Endothelial cell (in vitro differentiated cells): ENCODE measurements around the gene USP10. TPM values are rescaled to one million over a fixed set of nuclear protein-coding genes. Genes with fewer than 3 reads are reported as not detected.
A peak's percentile ranks its signal among the peaks of the same experiment; 100 is the strongest.

Source experiments
- DNase-seq: peaks from one replicate; pipeline ENCODE4 v3.0.0; 2021; ENCODE audit warnings: low spot score
- H3K27ac Mint-ChIP-seq: one replicate; pipeline ENCODE4 v1.8.0; 2021; ENCODE audit warnings: mixed read lengths, inconsistent platforms; ENCODE audit not compliant: unreplicated experiment
- H3K27me3 Mint-ChIP-seq: one replicate; pipeline ENCODE4 v1.8.0; 2021; ENCODE audit warnings: mild to moderate bottlenecking, moderate library complexity, mixed read lengths, inconsistent platforms; ENCODE audit not compliant: unreplicated experiment
- H3K36me3 Mint-ChIP-seq: one replicate; pipeline ENCODE4 v1.8.0; 2021; ENCODE audit warnings: mild to moderate bottlenecking, low read depth, mixed read lengths, inconsistent platforms; ENCODE audit not compliant: unreplicated experiment
- H3K4me1 Mint-ChIP-seq: one replicate; pipeline ENCODE4 v1.8.0; 2021; ENCODE audit warnings: mild to moderate bottlenecking, mixed read lengths, inconsistent platforms; ENCODE audit not compliant: unreplicated experiment
- H3K4me3 Mint-ChIP-seq: one replicate; pipeline ENCODE4 v1.8.0; 2021; ENCODE audit warnings: mild to moderate bottlenecking, mixed read lengths, inconsistent platforms; ENCODE audit not compliant: unreplicated experiment
- H3K9me3 Mint-ChIP-seq: one replicate; pipeline ENCODE4 v1.8.0; 2021; ENCODE audit warnings: mixed read lengths, inconsistent platforms; ENCODE audit not compliant: unreplicated experiment
- CTCF ChIP-seq: fragments of 200-600 bp; sonication (generic); IDR thresholded peaks from one replicate; pipeline ENCODE4 v1.5.0; 2021; ENCODE audit warnings: antibody characterized with exemption; ENCODE audit not compliant: unreplicated experiment
- total RNA-seq: library from RNA; stranded (reverse); fragmentation: NEBNext Ultra II Directional; extraction: Animal tissue kit (Norgen Biotek cat#: 25700); gene quantifications from one replicate; pipeline ENCODE4 v1.2.1, GENCODE V29; 2021; ENCODE audit not compliant: unreplicated experiment

USP10 gene
- total RNA-seq, 1 donor from 2014 or later = 81.2 TPM

- no peak overlapping the region for H3K4me3 Mint-ChIP-seq
- TF ChIP-seq CTCF = no peak
- H3K27ac Mint-ChIP-seq = peak overlapping the region; percentile 57
- peaks cover 35% of the 10 kb centered on the region for H3K36me3 Mint-ChIP-seq
- DNase-seq = no peak
- H3K27me3 Mint-ChIP-seq = peaks cover 4% of the 10 kb centered on the region
- peaks cover 3% of the 10 kb centered on the region for H3K4me1 Mint-ChIP-seq
- H3K9me3 Mint-ChIP-seq = no peaks in the 10 kb centered on the region
These were observed 44.8 kb upstream of the USP10 start for GRCh38 chr16:84654998-84655397.

DNA sequence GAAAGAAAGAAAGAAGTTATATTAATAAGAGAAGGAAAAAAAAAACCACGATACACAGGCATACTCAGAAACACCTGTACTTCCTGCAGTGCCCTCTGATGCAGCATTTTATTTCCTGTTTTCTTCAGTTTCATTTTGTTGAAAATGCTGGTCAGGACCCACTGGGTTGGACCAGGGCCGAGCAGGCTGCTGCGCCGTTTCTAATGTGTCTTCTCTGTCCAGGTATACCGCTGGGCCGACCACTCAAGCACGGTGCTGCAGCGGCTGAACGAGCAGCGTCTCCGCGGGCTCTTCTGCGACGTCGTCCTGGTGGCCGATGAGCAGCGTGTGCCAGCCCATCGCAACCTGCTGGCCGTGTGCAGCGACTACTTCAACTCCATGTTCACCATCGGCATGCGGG lies 43.2 kb upstream of the USP10 start:
- Mint-ChIP-seq H3K9me3 (no peaks in the 10 kb centered on the region), H3K4me3 (no peak overlapping the region), H3K4me1 (peaks cover 2% of the 10 kb centered on the region), H3K27me3 (peaks cover 5% of the 10 kb centered on the region), H3K27ac (no peak overlapping the region), H3K36me3 (peaks cover 27% of the 10 kb centered on the region)
- no peak for TF ChIP-seq CTCF
- no peak for DNase-seq

DNA sequence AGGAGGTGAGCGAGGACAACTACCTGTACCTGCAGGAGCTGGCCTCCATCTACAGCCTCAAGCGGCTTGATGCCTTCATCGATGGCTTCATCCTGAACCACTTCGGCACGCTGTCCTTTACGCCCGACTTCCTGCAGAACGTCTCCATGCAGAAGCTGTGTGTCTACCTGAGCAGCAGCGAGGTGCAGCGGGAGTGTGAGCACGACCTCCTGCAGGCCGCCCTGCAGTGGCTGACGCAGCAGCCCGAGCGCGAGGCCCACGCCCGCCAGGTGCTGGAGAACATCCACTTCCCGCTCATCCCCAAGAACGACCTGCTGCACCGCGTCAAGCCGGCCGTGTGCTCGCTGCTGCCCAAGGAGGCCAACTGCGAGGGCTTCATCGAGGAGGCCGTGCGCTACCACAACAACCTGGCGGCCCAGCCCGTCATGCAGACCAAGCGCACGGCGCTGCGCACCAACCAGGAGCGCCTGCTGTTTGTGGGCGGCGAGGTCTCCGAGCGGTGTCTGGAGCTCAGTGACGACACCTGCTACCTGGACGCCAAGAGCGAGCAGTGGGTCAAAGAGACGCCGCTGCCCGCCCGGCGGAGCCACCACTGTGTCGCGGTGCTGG lies 42.5 kb upstream of the USP10 start:
- H3K4me3 Mint-ChIP-seq = no peak overlapping the region
- DNase-seq = no peak
- peaks cover 2% of the 10 kb centered on the region for H3K4me1 Mint-ChIP-seq
- H3K9me3 Mint-ChIP-seq = no peaks in the 10 kb centered on the region
- H3K27ac Mint-ChIP-seq = no peak overlapping the region
- peaks cover 30% of the 10 kb centered on the region for H3K36me3 Mint-ChIP-seq
- TF ChIP-seq CTCF = no peak
- peaks cover 5% of the 10 kb centered on the region for H3K27me3 Mint-ChIP-seq

DNA sequence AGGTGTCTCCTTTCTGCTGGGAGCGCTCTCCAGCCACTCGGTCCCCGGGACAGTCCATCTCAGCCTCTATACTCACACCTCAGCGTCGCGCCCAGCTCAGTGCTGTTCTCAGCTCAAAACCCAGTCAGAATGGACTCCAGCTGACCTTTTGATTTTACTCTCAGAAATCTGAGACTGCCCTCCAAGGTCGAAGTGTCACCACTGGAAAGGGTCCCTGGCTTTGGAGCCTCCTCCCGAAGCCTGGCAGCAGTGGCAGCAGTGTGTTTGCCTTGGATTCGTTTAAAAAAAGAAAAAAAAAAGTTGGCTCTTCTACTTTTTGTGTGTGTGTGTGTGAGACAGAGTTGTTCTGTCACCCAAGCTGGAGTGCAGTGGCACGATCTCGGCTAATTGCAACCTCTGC lies 41.1 kb upstream of the USP10 start:
- DNase-seq = no peak
- Mint-ChIP-seq H3K36me3 (peaks cover 29% of the 10 kb centered on the region), H3K27me3 (peaks cover 5% of the 10 kb centered on the region), H3K9me3 (no peaks in the 10 kb centered on the region), H3K4me3 (no peak overlapping the region), H3K4me1 (peaks cover 2% of the 10 kb centered on the region), H3K27ac (no peak overlapping the region)
- no peak for TF ChIP-seq CTCF

DNA sequence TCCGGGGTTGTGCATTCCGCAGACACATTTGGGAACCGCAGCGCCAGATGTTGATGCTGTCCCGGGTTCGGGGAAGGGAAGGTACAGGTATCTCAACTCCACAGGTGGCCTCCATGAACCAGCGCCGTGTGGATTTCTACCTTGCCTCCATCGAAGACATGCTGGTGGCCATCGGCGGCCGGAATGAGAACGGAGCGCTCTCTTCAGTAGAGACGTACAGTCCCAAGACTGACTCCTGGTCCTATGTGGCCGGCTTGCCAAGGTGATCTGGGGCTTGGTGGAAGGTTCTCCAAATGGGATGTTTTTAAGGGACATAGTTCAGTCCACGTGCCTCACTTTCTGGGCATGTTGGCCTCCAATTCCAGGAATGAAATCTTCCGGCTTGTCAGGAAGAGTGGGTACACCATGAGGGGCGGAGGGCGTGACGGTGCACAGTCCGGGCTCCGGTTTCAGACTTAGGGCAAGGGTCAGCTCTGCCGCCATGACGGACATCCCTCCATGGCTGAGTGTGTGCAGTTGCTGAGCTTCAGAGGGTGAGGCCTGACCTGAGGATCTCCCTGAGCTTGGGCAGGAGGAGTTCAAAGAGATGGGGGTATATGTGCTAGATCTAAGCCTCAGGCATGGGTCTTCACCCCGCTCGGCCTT lies 40.0 kb upstream of the USP10 start:
- Mint-ChIP-seq H3K27me3 (peaks cover 5% of the 10 kb centered on the region), H3K4me1 (peaks cover 2% of the 10 kb centered on the region), H3K27ac (no peak overlapping the region), H3K4me3 (no peak overlapping the region), H3K36me3 (peaks cover 37% of the 10 kb centered on the region), H3K9me3 (no peaks in the 10 kb centered on the region)
- TF ChIP-seq CTCF = no peak
- DNase-seq = no peak
